ENCODE measurements around the gene GNG14. TPM values are rescaled to one million over a fixed set of nuclear protein-coding genes. Genes with fewer than 3 reads are reported as not detected.

Gene GNG14
- total RNA-seq, 1 experiment from 2014 or later = not detected

DNA sequence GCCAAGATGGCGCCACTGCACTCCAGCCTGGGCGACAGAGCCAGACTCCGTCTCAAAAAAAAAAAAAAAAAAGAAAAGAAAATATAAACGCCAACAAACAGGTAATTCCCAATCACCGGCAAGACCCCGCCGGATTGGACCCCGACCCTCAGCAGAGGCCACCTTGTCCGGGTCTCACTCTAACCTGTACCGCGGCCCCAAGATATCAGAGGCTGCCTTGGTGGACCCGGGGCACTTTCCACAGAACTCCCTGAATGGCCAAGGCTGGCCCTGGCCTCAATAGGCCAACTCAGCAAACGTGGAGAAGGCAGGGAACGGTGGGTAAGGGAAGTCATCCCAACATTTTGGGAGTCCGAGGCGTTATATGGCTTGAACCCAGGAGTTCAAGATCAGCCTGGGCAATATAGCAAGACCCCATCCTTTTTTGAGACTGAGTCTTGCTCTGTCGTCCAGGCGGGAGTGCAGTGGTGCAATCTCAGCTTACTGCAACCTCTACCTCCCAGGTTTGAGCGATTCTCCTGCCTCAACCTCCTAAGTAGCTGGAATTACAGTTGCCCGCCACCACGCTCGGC lies 49.1 kb upstream of the GNG14 start:
- no peak overlapping the region for H4K8ac ChIP-seq (replicated peaks; ENCODE audit: insufficient read length, low read depth, low read length)
- no peaks in the 10 kb centered on the region for H3K79me1 ChIP-seq (ENCODE audit: insufficient read depth, low read depth, low read length, poor library complexity, severe bottlenecking)
- Mint-ChIP-seq H3K9me3 (peaks cover 3 to 4% of the 10 kb centered on the region in 2 experiments; a peak in 4 of 5 replicates), H3K4me3 (no peak overlapping the region), H3K27me3 (ENCODE audit: low read depth) (peaks cover 11% of the 10 kb centered on the region), H3K4me1 (peaks cover 2 to 3% of the 10 kb centered on the region in 2 experiments; a peak in 1 of 4 replicates), H3K36me3 (ENCODE audit: insufficient read depth in 1 of 3, low read depth in 3 of 3) (peaks cover 0 to 2% (median 2%) of the 10 kb centered on the region in 3 experiments; a peak in 1 of 7 replicates), H3K27ac (no peak overlapping the region)
- no peak for DNase-seq
- H3K4me1 ChIP-seq (ENCODE audit: insufficient read depth, low read length) = no peaks in the 10 kb centered on the region
- no peak overlapping the region for H2BK120ac ChIP-seq (ENCODE audit: low read depth, low read length, poor library complexity, severe bottlenecking)
- H4K20me1 ChIP-seq (ENCODE audit: control insufficient read depth, insufficient read depth, insufficient read length) = no peaks in the 10 kb centered on the region
- H3K9me3 ChIP-seq (ENCODE audit: control insufficient read depth, low read depth, low read length) = no peaks in the 10 kb centered on the region
- H3K79me2 ChIP-seq (ENCODE audit: insufficient read depth, low read length) = no peaks in the 10 kb centered on the region
- H3K4ac ChIP-seq (ENCODE audit: low read depth, low read length) = no peak overlapping the region
- no peak overlapping the region for H2BK12ac ChIP-seq (ENCODE audit: insufficient read length, low read depth, low read length)
- no peak overlapping the region for H4K91ac ChIP-seq (ENCODE audit: insufficient read length, low read depth, low read length)
- H2AFZ ChIP-seq (ENCODE audit: low read length) = no peak overlapping the region
- no peak overlapping the region for H3T11ph ChIP-seq (ENCODE audit: low read length)
- no CpG with 5 or more reads among the region's 22 CpGs for WGBS (ENCODE audit: extremely low coverage, insufficient read length, low lambda C conversion rate)
- no peak overlapping the region for H2BK20ac ChIP-seq (ENCODE audit: low read depth, low read length, poor library complexity, severe bottlenecking)
- H3K18ac ChIP-seq (ENCODE audit: insufficient read length, low read depth, low read length) = no peak overlapping the region
- H3K56ac ChIP-seq (ENCODE audit: insufficient read length, low read depth, low read length) = no peak overlapping the region
- H3K9ac ChIP-seq (ENCODE audit: extremely low read depth, insufficient read length, low read length) = no peak overlapping the region
- TF ChIP-seq, protein P1, sequence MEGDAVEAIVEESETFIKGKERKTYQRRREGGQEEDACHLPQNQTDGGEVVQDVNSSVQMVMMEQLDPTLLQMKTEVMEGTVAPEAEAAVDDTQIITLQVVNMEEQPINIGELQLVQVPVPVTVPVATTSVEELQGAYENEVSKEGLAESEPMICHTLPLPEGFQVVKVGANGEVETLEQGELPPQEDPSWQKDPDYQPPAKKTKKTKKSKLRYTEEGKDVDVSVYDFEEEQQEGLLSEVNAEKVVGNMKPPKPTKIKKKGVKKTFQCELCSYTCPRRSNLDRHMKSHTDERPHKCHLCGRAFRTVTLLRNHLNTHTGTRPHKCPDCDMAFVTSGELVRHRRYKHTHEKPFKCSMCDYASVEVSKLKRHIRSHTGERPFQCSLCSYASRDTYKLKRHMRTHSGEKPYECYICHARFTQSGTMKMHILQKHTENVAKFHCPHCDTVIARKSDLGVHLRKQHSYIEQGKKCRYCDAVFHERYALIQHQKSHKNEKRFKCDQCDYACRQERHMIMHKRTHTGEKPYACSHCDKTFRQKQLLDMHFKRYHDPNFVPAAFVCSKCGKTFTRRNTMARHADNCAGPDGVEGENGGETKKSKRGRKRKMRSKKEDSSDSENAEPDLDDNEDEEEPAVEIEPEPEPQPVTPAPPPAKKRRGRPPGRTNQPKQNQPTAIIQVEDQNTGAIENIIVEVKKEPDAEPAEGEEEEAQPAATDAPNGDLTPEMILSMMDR (conservative IDR thresholded peaks at IDR 0.05) = no peak
- no peak overlapping the region for H2AK5ac ChIP-seq (ENCODE audit: insufficient read length, low read length)
- no peak overlapping the region for H3K27ac ChIP-seq (ENCODE audit: insufficient read length, low read depth, low read length)
- no peak overlapping the region for H3K4me2 ChIP-seq (ENCODE audit: insufficient read depth, insufficient read length, low read length)
- H3K14ac ChIP-seq (ENCODE audit: insufficient read depth, low read length) = no peak overlapping the region
- no peak overlapping the region for H2BK15ac ChIP-seq (ENCODE audit: low read depth, low read length)
- H3K27me3 ChIP-seq (ENCODE audit: insufficient read depth, low read length) = no peaks in the 10 kb centered on the region
- peaks cover 4% of the 10 kb centered on the region for H3K23me2 ChIP-seq (ENCODE audit: insufficient read length, low read depth, low read length, poor library complexity, severe bottlenecking)
- H2BK5ac ChIP-seq (ENCODE audit: insufficient read length, low read length) = no peak overlapping the region
- no peak overlapping the region for H3K23ac ChIP-seq (ENCODE audit: insufficient read length, low read depth, low read length)
- H4K5ac ChIP-seq (ENCODE audit: insufficient read length, low read depth, low read length) = no peak overlapping the region
